ENCODE results near the gene ARHGAP20.

DNA sequence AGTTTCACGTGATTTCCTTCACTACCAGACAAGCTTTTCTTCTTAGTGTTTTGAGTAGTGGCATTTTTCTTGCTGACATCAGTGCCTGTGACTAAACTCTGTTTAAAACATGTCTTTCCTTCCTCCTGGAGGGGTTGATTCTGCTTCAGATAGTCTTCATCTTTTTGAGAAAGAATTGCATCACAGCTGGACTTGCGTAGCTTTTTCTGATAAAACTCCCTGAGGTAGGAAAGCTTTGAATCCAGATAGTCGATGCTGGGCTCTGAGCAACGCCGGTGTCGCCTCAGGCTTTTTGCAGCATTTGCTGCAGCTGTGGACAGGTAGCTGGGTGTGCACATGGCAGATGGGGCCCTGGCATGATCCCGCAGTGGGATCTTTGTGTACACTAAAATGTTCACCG is 131.7 kb downstream of the ARHGAP20 start:
- TF ChIP-seq, protein P1, sequence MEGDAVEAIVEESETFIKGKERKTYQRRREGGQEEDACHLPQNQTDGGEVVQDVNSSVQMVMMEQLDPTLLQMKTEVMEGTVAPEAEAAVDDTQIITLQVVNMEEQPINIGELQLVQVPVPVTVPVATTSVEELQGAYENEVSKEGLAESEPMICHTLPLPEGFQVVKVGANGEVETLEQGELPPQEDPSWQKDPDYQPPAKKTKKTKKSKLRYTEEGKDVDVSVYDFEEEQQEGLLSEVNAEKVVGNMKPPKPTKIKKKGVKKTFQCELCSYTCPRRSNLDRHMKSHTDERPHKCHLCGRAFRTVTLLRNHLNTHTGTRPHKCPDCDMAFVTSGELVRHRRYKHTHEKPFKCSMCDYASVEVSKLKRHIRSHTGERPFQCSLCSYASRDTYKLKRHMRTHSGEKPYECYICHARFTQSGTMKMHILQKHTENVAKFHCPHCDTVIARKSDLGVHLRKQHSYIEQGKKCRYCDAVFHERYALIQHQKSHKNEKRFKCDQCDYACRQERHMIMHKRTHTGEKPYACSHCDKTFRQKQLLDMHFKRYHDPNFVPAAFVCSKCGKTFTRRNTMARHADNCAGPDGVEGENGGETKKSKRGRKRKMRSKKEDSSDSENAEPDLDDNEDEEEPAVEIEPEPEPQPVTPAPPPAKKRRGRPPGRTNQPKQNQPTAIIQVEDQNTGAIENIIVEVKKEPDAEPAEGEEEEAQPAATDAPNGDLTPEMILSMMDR (IDR thresholded peaks at IDR 0.05 in 4 of 5, conservative IDR thresholded peaks at IDR 0.05 in 1 of 5): no peak
- TF ChIP-seq POLR2A (IDR thresholded peaks at IDR 0.05): no peak
